Measurements from ENCODE around the gene NETO1.

Gene NETO1

GRCh38 chr18:72878561-72878960, 10.8 kb upstream of the NETO1 start:
- TF ChIP-seq, protein P1, sequence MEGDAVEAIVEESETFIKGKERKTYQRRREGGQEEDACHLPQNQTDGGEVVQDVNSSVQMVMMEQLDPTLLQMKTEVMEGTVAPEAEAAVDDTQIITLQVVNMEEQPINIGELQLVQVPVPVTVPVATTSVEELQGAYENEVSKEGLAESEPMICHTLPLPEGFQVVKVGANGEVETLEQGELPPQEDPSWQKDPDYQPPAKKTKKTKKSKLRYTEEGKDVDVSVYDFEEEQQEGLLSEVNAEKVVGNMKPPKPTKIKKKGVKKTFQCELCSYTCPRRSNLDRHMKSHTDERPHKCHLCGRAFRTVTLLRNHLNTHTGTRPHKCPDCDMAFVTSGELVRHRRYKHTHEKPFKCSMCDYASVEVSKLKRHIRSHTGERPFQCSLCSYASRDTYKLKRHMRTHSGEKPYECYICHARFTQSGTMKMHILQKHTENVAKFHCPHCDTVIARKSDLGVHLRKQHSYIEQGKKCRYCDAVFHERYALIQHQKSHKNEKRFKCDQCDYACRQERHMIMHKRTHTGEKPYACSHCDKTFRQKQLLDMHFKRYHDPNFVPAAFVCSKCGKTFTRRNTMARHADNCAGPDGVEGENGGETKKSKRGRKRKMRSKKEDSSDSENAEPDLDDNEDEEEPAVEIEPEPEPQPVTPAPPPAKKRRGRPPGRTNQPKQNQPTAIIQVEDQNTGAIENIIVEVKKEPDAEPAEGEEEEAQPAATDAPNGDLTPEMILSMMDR (IDR thresholded peaks at IDR 0.05) = no peak

GRCh38 chr18:72878143-72878542, 10.4 kb upstream of the NETO1 start:
- TF ChIP-seq, protein P1 (IDR thresholded peaks at IDR 0.05) = no peak

DNA sequence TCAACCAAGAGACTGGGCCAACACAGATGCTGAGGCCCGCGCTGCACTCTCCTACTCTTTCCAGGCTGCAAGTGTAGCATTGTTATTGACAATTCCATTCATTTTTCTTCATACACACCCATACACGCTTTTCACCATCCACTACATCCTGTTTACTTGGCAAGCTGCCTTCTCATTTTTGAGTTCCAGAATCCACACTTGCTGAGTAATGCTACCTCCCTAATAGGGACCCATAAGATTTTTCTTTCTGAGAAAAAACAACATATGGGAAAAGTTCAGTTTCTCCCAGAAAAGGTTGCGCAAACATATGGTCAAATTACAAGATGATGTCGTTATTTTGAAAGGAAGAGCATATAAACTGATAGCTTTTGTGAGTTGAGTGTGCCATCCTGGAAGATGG, 3.3 kb upstream of the NETO1 start:
- TF ChIP-seq, protein P1 (IDR thresholded peaks at IDR 0.05) = no peak

DNA sequence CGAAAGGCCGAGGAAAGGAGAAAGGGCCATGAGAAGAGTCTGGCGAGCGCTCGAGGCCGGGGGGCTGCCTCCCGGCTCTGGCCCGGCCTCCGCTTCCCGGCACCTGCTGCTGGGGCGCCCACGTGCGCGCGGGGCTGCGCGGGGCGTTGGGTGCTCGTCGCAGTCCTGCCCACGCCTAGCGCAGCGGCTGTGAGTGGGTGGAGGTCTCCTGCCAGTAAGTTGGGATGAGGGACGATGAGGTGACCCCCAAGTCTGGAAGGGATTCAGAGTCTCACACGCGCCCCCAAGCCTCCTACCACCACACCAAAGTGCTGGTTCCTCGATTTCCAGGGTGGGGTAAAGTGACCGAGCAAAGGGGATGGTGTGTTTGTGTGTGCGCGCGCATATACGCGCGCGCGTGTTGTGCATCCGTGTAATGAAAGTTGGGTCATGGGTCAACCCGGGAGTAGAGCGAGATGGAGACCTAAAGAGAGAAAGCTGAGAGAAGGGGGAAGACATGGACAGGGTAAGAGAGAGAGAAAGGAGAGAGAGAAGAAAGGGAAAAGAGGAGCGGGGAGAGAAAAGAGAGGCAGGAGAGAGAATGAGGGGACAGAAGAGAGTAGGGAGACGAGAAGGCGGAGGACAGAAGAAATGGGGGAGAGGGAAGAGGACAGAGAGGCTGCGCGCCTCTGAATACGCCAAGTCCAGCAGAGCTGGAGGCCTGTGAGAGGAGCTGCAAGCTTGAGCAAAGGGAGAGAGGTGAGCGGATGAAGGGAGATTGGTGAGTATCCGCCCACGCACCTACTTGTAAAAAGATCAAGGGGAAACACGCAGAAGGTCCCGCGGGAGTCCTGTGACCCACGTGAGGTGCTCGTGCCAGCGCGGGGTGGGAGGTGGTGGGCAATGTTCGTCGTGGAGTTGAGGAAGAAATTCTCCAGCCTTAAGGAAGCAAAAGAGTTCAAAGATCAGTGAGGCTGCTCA, 1.7 kb upstream of the NETO1 start:
- TF ChIP-seq, protein P1 (IDR thresholded peaks at IDR 0.05) = no peak

GRCh38 chr18:72868585-72869225, 918 bp upstream of the NETO1 start:
- TF ChIP-seq, protein P1 (IDR thresholded peaks at IDR 0.05) = no peak

- TF ChIP-seq, protein P1 (IDR thresholded peaks at IDR 0.05) = no peak
Observed at GRCh38 chr18:72866901-72867745, 664 bp downstream of the NETO1 start.

DNA sequence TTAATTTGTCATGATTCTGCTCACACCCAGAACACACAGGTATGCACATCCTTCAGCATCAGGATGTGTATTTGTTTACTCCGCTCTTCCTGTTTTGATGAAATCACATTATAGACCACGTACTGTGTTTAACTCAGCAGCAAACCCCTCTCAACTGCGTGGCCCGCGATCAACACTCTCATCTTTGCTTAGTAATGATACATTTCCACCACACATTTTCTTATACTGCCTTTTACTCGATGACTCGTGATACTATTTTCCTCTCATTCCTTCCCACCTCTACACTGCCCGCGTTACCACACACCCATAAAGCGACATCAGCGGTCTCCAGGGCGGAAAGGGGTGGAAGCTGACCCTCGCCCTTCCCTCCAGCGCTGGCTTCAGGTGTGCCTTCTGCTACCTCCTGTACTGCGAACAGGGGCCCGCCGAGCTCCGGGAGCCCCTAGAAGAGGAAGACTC, 1.3 kb downstream of the NETO1 start:
- TF ChIP-seq, protein P1 (IDR thresholded peaks at IDR 0.05) = no peak
